Upper lobe of left lung (tissue), 4 donors: ENCODE results near the gene NOM1.

Source experiments
- POLR2A ChIP-seq, 4 donors: fragments of 450-650 bp; IDR thresholded peaks; one replicate each; pipeline ENCODE4 v1.5.1; 2016 to 2017; ENCODE audit warnings: antibody characterized with exemption in 4 of 4, mild to moderate bottlenecking in 2 of 4
- TF ChIP-seq, protein P1 (sequence below), 6 experiments: fragments of 450-650 bp in 4 of 6; fragments of 200-600 bp in 2 of 6; sonication (generic) in 2 of 6; IDR thresholded peaks; one replicate each; pipeline ENCODE4 v1.5.1; 2016 to 2019; ENCODE audit warnings: antibody characterized with exemption in 6 of 6

DNA sequence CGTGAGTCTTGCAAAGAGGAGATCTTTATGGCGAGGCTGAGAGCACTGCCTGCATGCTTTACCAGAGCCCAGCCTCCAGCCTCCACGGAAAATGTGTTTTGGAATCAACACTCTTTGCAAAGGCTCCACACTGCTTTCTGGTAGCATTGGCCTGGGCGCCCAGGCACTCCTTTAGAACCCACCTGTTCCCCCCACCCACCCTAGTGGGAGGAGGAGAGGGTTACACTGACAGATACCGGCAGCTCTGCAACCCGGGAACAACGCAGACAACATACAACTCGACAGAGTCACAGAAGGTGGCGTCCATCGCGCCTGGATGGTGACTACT, 66.5 kb downstream of the NOM1 start:
- no peak for TF ChIP-seq POLR2A (IDR thresholded peaks at IDR 0.05)
- TF ChIP-seq, protein P1, sequence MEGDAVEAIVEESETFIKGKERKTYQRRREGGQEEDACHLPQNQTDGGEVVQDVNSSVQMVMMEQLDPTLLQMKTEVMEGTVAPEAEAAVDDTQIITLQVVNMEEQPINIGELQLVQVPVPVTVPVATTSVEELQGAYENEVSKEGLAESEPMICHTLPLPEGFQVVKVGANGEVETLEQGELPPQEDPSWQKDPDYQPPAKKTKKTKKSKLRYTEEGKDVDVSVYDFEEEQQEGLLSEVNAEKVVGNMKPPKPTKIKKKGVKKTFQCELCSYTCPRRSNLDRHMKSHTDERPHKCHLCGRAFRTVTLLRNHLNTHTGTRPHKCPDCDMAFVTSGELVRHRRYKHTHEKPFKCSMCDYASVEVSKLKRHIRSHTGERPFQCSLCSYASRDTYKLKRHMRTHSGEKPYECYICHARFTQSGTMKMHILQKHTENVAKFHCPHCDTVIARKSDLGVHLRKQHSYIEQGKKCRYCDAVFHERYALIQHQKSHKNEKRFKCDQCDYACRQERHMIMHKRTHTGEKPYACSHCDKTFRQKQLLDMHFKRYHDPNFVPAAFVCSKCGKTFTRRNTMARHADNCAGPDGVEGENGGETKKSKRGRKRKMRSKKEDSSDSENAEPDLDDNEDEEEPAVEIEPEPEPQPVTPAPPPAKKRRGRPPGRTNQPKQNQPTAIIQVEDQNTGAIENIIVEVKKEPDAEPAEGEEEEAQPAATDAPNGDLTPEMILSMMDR (IDR thresholded peaks at IDR 0.05), result no peak
